NCI-H510A treated with DMSO at 0.1 percent for 48 hours (cell line): ENCODE data around the gene CHIT1.
"Not testable (repeated sequence)": the region's sequence is repeated elsewhere in the genome, so short reads cannot be mapped to it uniquely, and the experiment has no call there.

ENCODE experiments used
- DNase-seq: peaks from one replicate; lab custom pipeline; 2025; lab: John Stamatoyannopoulos, UW

CHIT1 gene

DNA sequence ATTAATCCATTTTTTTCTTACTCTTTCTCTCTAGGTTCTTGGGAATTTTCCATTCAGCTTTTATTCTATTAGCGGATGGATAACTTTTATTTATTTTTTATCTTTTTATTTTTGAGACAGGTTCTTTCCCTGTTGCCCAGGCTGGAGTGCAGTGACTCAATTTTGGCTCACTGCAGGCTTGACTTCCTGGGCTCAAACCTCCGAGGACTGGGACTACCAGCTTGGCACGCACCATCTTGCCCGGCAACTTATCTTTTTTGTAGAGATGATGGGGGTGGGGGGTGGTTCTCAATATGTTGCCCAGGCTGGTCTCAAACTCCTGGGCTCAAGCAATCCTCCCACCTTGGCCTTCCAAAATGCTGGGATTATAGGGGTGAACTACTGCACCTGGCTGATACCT is 36.1 kb upstream of the CHIT1 start:
- no peak for DNase-seq

DNA sequence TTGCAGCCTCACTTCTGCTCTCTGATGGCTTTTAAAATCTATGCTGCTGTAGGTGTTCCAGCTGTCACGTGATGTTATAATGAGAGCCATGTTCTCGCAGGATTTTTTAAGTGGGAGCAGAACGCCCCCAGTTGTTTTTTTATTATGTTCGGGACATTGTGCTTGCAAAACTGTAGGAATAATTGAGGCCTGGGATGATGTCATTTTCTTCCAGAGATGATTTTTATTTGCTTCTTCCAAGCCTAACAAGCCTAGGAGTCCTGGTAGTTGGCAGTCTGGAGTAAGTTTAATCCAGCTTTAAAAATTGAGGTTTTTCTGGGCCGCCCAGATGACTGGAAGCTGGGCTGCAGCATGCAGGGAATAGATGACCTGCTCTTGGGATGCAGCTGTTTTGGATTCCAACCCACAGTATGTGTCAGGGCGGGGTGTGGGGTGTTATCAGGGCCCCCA is 34.6 kb upstream of the CHIT1 start:
- no peak for DNase-seq

- DNase-seq, result no peak
Observed at GRCh38 chr1:203263496-203263895, 34.0 kb upstream of the CHIT1 start.

DNA sequence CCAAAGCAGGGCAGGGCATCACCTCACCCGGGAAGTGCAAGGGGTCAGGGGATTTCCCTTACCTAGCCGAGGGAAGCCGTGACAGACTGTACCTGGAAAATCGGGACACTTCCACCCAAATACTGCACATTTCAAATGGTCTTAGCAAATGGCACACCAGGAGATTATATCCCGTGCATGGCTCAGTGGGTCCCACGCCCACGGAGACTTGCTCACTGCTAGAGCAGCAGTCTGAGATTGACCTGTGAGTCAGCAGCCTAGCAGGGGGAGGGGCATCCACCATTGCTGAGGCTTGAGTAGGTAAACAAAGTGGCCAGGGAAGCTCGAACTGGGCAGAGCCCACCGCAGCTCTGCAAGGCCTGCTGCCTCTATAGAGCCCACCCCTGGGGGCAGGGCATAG is 27.2 kb upstream of the CHIT1 start:
- DNase-seq, result not testable (repeated sequence)

DNA sequence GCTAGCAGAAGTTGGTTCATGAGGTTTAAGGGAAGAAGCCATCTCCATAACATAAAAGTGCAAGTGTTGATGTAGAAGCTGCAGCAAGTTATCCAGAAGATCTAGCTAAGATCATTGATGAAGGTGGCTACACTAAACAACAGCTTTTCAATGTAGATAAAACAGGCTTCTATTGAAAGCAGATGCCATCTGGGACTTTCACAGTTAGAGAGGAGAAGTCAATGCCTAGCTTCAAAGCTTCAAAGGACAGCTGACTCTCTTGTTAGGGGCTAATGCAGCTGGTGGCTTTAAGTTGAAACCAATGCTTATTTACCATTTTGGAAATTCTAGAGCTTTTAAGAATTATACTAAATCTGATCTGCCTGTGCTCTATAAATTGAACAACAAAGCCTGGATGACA is 25.3 kb upstream of the CHIT1 start:
- DNase-seq, result not testable (repeated sequence)

- DNase-seq, result no peak
Observed at GRCh38 chr1:203252678-203253077, 23.2 kb upstream of the CHIT1 start.

GRCh38 chr1:203251466-203251865 is 22.0 kb upstream of the CHIT1 start:
- no peak for DNase-seq

DNA sequence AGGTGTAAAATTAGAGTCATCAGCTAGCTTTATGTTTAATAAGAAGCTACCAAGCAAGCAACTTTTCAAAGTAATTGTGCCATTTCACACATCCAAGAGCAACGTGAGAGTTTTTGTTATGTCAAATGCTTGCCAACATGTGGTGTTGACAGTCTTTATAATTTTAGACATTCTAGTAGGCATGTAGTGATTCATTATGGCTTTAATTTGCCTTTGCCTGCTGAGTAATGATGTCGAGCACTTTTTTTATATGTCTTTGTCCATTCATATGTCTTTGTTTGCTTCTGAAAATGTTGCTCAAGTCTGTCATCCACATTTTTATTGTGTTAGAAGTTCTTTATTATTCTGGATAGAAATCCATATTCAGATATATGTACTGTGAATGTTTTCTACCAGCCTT is 21.4 kb upstream of the CHIT1 start:
- DNase-seq, result no peak

- no peak for DNase-seq
Observed at GRCh38 chr1:203244776-203245175, 15.3 kb upstream of the CHIT1 start.

GRCh38 chr1:203241708-203242107 is 12.2 kb upstream of the CHIT1 start:
- DNase-seq, result not testable (repeated sequence)

- no peak for DNase-seq
Observed at GRCh38 chr1:203239526-203240305, 10.2 kb upstream of the CHIT1 start.

GRCh38 chr1:203239081-203239480 is 9.6 kb upstream of the CHIT1 start:
- no peak for DNase-seq

DNA sequence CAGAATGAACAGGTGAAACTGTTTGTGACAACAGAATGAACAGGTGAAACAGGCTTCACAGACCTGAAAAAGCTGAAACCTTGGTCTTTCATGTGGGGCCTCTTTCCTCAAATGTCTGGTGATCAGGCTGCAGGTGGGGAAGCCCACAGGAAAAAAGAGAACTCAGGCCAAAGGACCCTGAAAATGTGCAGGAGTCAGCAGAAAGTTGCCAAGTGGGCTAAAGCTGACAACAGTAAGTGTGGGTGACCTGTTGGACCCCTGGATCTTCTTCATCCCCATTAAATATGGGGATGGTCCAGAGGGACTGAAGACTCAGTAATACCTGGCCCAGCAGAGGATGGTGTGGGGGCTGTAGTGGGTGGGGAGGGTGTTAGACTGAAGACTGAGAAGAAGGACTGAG is 9.1 kb upstream of the CHIT1 start:
- DNase-seq, result no peak

GRCh38 chr1:203234901-203235300 is 5.4 kb upstream of the CHIT1 start:
- DNase-seq, result not testable (repeated sequence)

DNA sequence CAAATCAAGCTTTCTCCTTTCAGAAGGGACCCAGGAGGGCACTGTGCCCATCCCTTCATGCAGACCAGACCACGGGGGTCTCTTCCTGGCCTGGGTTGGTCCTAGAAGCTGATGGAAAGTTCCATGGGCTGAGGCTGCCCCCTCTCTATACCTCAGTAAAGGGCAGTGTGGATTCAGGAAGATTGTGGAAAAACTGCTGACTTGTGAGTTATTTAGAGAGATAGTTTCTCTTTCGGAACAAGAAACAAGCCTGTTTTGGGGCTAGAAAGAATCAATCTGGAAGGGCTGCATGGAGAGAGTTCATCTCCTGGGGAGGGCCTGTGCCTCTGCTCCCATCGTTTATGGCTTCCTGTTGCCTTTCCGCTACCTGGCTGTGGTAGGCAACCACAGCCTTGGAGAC is 803 bp downstream of the CHIT1 start:
- no peak for DNase-seq

GRCh38 chr1:203227371-203228083 is 1.9 kb downstream of the CHIT1 start:
- no peak for DNase-seq

DNA sequence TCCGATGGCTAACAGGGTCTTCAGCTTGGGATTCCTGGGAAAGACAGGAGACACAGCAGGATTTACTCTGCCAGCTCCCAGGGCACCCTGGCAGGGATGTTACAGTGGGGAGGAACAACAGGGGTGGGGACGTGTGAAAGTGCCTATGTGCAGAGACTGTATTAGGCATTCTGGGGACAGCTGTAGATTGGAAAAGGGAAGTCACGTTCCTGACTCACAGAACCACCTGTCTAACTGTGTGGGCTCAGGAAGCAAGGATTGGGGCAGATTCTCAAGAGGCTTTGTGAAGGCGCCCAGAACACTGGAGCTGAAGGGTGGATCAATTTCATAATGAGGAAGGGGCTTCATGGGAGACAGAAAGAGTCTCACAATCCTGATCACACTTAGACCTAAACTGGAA is 4.4 kb downstream of the CHIT1 start:
- DNase-seq, result no peak

GRCh38 chr1:203223012-203223775 is 6.3 kb downstream of the CHIT1 start:
- DNase-seq, result no peak

DNA sequence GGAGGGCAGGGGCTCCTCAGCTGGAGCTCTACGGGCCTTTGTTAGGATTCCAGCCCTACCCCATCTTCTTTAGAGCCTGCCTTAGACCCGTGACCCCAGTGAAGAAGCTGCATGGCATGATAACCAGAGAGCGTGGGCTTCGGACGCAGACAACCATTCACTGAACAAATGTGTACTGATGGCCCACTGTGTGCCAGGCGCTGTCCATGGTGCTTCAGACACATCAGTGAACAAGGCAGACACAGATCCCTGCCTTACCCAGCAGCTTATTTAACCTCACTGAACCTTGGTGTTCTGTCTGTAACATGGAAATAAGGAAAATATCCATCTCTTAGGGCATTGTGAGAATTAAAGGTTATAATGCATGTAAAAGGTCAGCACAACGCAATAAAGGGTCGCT is 9.5 kb downstream of the CHIT1 start:
- no peak for DNase-seq

- DNase-seq, result no peak
Observed at GRCh38 chr1:203219171-203219570, 10.3 kb downstream of the CHIT1 start.

GRCh38 chr1:203217668-203218067 is 11.8 kb downstream of the CHIT1 start:
- no peak for DNase-seq

DNA sequence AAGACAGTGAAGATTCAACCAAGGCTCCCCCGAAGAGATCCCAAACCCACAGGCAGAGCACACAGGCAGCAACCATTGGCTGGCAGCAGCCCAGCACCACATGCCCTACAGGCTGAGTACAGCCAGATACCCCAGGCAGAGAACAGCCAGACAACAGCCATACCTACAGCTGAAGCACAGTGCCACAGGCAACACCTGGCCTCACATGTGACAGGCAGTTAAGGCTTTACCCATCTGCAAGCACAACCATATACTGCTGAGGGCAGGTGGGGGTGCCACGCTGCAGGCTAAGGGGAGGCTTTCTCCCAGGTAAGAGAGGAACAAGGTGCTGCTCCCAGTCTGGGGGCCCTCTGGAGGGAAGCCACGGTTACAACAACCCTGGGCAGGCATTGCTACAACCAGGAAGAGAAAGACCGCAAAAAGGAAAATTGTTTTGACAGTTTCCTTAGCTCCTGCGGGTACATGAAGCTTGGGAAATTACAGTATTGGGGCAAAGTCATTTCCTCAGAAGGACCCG is 12.3 kb downstream of the CHIT1 start:
- DNase-seq, result no peak
